ENCODE measurements around the gene ABCC2.
"Not testable (repeated sequence)": the region's sequence is repeated elsewhere in the genome, so short reads cannot be mapped to it uniquely, and the experiment has no call there.

The ABCC2 gene

DNA sequence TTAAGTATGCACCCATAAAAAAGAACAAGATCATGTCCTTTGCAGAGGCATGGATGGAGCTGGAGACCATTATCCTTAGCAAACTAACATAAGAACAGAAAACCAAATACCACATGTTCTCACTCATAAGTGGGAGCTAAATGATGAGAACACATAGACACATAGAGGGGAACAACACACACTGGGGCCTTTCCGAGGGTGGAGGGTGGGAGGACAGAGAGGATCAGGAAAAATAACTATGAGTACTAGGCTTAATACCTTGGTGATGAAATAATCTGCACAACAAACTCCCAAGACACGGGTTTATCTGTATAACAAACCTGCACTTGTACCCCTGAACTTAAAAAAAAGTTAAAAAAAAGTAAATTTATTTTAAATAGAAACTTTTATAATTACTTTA, 36.3 kb upstream of the ABCC2 start:
- no CpG with 5 or more reads among the region's 2 CpGs for WGBS (ENCODE audit: extremely low coverage, insufficient coverage, insufficient read length)
- peaks cover 9 to 13% of the 10 kb centered on the region in 2 experiments for H3K36me3 ChIP-seq (ENCODE audit: control insufficient read depth in 1 of 2, insufficient read depth in 2 of 2, low read length in 2 of 2)
- H3K23ac ChIP-seq (ENCODE audit: low read length); H3K27me3 ChIP-seq (ENCODE audit: insufficient read depth, low read length); H4K8ac ChIP-seq (ENCODE audit: low read depth, low read length); H3K79me1 ChIP-seq (ENCODE audit: low read length); H3K27ac ChIP-seq (ENCODE audit: low read depth, low read length); H3K4ac ChIP-seq (ENCODE audit: low read depth, low read length); H3K4me1 ChIP-seq (ENCODE audit: control insufficient read depth in 1 of 2, insufficient read depth in 2 of 2, low read length in 2 of 2); H3K9me3 ChIP-seq (ENCODE audit: insufficient read depth, low read depth, low read length); H4K91ac ChIP-seq (ENCODE audit: low read depth, low read length); H2BK120ac ChIP-seq (ENCODE audit: insufficient read depth, low read length, poor library complexity); H3K18ac ChIP-seq (ENCODE audit: low read length); H4K12ac ChIP-seq (ENCODE audit: low read depth, low read length); H3K4me2 ChIP-seq (ENCODE audit: low read length); H3K79me2 ChIP-seq (ENCODE audit: control insufficient read depth, insufficient read depth, low read length, poor library complexity); DNase-seq; H3K9ac ChIP-seq (ENCODE audit: low read length); H2AFZ ChIP-seq (ENCODE audit: insufficient read depth, low read length, poor library complexity); H3K4me3 ChIP-seq (ENCODE audit: low read depth, low read length); H2BK12ac ChIP-seq (ENCODE audit: low read length); H2BK5ac ChIP-seq (ENCODE audit: low read depth, low read length, poor library complexity); H3K14ac ChIP-seq (ENCODE audit: low read length); H2AK5ac ChIP-seq (ENCODE audit: low read length): not testable (repeated sequence)

DNA sequence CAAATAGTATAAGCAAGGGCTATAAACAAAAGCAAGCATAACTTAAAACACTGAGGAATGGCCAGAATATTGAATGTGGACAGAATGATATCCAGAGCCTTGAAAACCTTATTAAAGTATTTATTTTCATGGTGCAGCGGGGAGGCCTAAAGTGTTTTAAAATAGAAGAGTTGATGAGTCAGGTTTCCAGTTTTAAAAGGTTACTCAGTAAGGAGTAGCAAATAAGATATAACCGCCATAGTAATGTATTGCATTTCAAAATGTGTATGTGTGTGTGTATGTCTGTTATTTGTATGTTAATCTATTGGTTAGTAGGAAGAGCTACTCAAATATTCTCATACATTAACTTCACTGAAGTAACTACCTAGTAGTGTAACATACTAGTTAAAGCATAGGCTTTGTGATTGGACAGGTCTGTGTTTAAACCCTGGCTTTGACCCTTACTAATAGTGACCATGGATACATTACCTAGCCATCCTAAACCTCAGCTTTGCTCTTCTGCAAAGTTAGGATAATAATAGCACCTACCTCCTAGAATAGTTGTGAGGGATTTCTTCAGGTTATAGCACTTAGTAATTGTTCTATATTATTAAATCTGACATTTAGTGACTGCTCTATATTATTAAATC, 33.5 kb upstream of the ABCC2 start:
- no peaks in the 10 kb centered on the region for H3K79me1 ChIP-seq (ENCODE audit: low read length)
- no peak overlapping the region for H2BK5ac ChIP-seq (ENCODE audit: low read depth, low read length, poor library complexity)
- H3K27me3 ChIP-seq (ENCODE audit: insufficient read depth, low read length) = no peaks in the 10 kb centered on the region
- no peak overlapping the region for H2AK5ac ChIP-seq (ENCODE audit: low read length)
- no peak overlapping the region for H3K14ac ChIP-seq (ENCODE audit: low read length)
- no peak overlapping the region for H4K12ac ChIP-seq (ENCODE audit: low read depth, low read length)
- no peak overlapping the region for H3K9ac ChIP-seq (ENCODE audit: low read length)
- no peak overlapping the region for H3K4ac ChIP-seq (ENCODE audit: low read depth, low read length)
- H3K27ac ChIP-seq (ENCODE audit: low read depth, low read length) = no peak overlapping the region
- no peak overlapping the region for H2AFZ ChIP-seq (ENCODE audit: insufficient read depth, low read length, poor library complexity)
- peaks cover 9 to 14% of the 10 kb centered on the region in 2 experiments for H3K36me3 ChIP-seq (ENCODE audit: control insufficient read depth in 1 of 2, insufficient read depth in 2 of 2, low read length in 2 of 2)
- H3K79me2 ChIP-seq (ENCODE audit: control insufficient read depth, insufficient read depth, low read length, poor library complexity) = no peaks in the 10 kb centered on the region
- H4K8ac ChIP-seq (ENCODE audit: low read depth, low read length) = no peak overlapping the region
- no CpG with 5 or more reads among the region's 2 CpGs for WGBS (ENCODE audit: extremely low coverage, insufficient coverage, insufficient read length)
- H4K91ac ChIP-seq (ENCODE audit: low read depth, low read length) = no peak overlapping the region
- no peak overlapping the region for H2BK120ac ChIP-seq (ENCODE audit: insufficient read depth, low read length, poor library complexity)
- no peak overlapping the region for H3K4me3 ChIP-seq (ENCODE audit: low read depth, low read length)
- DNase-seq = no peak
- H3K9me3 ChIP-seq (ENCODE audit: insufficient read depth, low read depth, low read length) = no peaks in the 10 kb centered on the region
- no peak overlapping the region for H2BK12ac ChIP-seq (ENCODE audit: low read length)
- no peaks in the 10 kb centered on the region for H3K4me1 ChIP-seq (ENCODE audit: control insufficient read depth in 1 of 2, insufficient read depth in 2 of 2, low read length in 2 of 2)
- no peak overlapping the region for H3K4me2 ChIP-seq (ENCODE audit: low read length)
- H3K23ac ChIP-seq (ENCODE audit: low read length) = no peak overlapping the region
- H3K18ac ChIP-seq (ENCODE audit: low read length) = no peak overlapping the region

DNA sequence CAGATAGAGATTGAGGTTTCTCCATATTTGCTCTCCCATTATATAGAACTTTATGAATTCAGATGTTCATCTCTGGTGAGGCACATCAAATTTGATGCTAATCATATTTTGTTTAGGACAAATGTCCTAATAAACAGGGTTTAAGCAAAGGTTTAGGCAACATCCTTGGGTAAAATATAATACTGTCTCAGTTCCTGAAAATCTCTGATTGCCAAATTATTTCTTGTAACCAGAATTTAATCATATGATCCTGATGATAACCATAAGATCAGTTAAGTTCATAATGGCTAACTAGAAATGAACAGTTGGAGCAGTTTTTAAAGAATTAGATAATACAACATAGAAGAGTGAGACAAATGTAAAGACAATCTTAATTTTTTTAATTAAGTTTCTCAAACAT, 31.8 kb upstream of the ABCC2 start:
- Histone ChIP-seq H3K36me3 (ENCODE audit: control insufficient read depth in 1 of 2, insufficient read depth in 2 of 2, low read length in 2 of 2) (peaks cover 9 to 13% of the 10 kb centered on the region in 2 experiments), H2AFZ (ENCODE audit: insufficient read depth, low read length, poor library complexity) (no peak overlapping the region), H3K9me3 (ENCODE audit: insufficient read depth, low read depth, low read length) (no peaks in the 10 kb centered on the region), H3K4me3 (ENCODE audit: low read depth, low read length) (no peak overlapping the region), H2BK12ac (ENCODE audit: low read length) (no peak overlapping the region), H3K23ac (ENCODE audit: low read length) (no peak overlapping the region), H2BK120ac (ENCODE audit: insufficient read depth, low read length, poor library complexity) (no peak overlapping the region), H3K9ac (ENCODE audit: low read length) (no peak overlapping the region), H4K8ac (ENCODE audit: low read depth, low read length) (no peak overlapping the region), H3K27me3 (ENCODE audit: insufficient read depth, low read length) (no peaks in the 10 kb centered on the region), H3K4me1 (ENCODE audit: control insufficient read depth in 1 of 2, insufficient read depth in 2 of 2, low read length in 2 of 2) (no peaks in the 10 kb centered on the region), H3K4me2 (ENCODE audit: low read length) (no peak overlapping the region), H4K91ac (ENCODE audit: low read depth, low read length) (no peak overlapping the region), H3K79me1 (ENCODE audit: low read length) (no peaks in the 10 kb centered on the region), H3K4ac (ENCODE audit: low read depth, low read length) (no peak overlapping the region), H2BK5ac (ENCODE audit: low read depth, low read length, poor library complexity) (no peak overlapping the region), H3K14ac (ENCODE audit: low read length) (no peak overlapping the region), H4K12ac (ENCODE audit: low read depth, low read length) (no peak overlapping the region), H3K79me2 (ENCODE audit: control insufficient read depth, insufficient read depth, low read length, poor library complexity) (no peaks in the 10 kb centered on the region), H2AK5ac (ENCODE audit: low read length) (no peak overlapping the region), H3K18ac (ENCODE audit: low read length) (no peak overlapping the region), H3K27ac (ENCODE audit: low read depth, low read length) (no peak overlapping the region)
- DNase-seq = no peak

DNA sequence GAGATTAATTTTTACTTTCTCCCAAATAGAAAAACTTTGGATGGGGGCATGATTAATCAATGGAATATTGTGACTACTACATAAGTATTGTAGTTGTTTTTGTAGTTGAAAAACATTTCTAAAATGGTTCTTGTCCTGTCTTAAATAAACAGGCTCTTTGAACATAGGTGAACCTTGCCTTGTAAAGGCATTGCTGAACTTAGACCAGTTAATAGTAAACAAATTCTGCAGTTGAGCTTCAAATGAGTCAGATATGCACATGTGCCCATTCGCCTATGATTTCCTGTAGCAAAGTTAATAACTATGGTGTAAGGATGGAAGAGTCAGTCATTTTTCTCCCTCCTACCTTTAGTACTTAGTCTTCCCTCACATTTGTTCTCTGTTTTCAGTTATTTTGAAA, 27.8 kb upstream of the ABCC2 start:
- Histone ChIP-seq H3K4me3 (ENCODE audit: low read depth, low read length) (no peak overlapping the region), H3K4me1 (ENCODE audit: control insufficient read depth in 1 of 2, insufficient read depth in 2 of 2, low read length in 2 of 2) (no peaks in the 10 kb centered on the region), H3K4ac (ENCODE audit: low read depth, low read length) (no peak overlapping the region), H2BK12ac (ENCODE audit: low read length) (no peak overlapping the region), H3K18ac (ENCODE audit: low read length) (no peak overlapping the region), H2BK120ac (ENCODE audit: insufficient read depth, low read length, poor library complexity) (no peak overlapping the region), H4K8ac (ENCODE audit: low read depth, low read length) (no peak overlapping the region), H3K79me2 (ENCODE audit: control insufficient read depth, insufficient read depth, low read length, poor library complexity) (no peaks in the 10 kb centered on the region), H4K12ac (ENCODE audit: low read depth, low read length) (no peak overlapping the region), H3K4me2 (ENCODE audit: low read length) (no peak overlapping the region), H3K36me3 (ENCODE audit: control insufficient read depth in 1 of 2, insufficient read depth in 2 of 2, low read length in 2 of 2) (peaks cover 3 to 10% of the 10 kb centered on the region in 2 experiments), H3K14ac (ENCODE audit: low read length) (no peak overlapping the region), H3K9me3 (ENCODE audit: insufficient read depth, low read depth, low read length) (no peaks in the 10 kb centered on the region), H2AFZ (ENCODE audit: insufficient read depth, low read length, poor library complexity) (no peak overlapping the region), H4K91ac (ENCODE audit: low read depth, low read length) (no peak overlapping the region), H2BK5ac (ENCODE audit: low read depth, low read length, poor library complexity) (no peak overlapping the region), H3K27ac (ENCODE audit: low read depth, low read length) (no peak overlapping the region), H3K79me1 (ENCODE audit: low read length) (no peaks in the 10 kb centered on the region), H2AK5ac (ENCODE audit: low read length) (no peak overlapping the region), H3K27me3 (ENCODE audit: insufficient read depth, low read length) (no peaks in the 10 kb centered on the region), H3K23ac (ENCODE audit: low read length) (no peak overlapping the region), H3K9ac (ENCODE audit: low read length) (no peak overlapping the region)
- WGBS (ENCODE audit: extremely low coverage, insufficient coverage, insufficient read length) = no CpG with 5 or more reads among the region's 1 CpG
- no peak for DNase-seq
